NCI-H748 (cell line): ENCODE measurements around the gene ARMS2.
A peak's percentile ranks its signal among the peaks of the same experiment; 100 is the strongest.

Experiments used
- DNase-seq: peaks from one replicate; lab custom pipeline; 2025; ENCODE audit not compliant: unreplicated experiment; lab: John Stamatoyannopoulos, UW

Gene ARMS2

DNA sequence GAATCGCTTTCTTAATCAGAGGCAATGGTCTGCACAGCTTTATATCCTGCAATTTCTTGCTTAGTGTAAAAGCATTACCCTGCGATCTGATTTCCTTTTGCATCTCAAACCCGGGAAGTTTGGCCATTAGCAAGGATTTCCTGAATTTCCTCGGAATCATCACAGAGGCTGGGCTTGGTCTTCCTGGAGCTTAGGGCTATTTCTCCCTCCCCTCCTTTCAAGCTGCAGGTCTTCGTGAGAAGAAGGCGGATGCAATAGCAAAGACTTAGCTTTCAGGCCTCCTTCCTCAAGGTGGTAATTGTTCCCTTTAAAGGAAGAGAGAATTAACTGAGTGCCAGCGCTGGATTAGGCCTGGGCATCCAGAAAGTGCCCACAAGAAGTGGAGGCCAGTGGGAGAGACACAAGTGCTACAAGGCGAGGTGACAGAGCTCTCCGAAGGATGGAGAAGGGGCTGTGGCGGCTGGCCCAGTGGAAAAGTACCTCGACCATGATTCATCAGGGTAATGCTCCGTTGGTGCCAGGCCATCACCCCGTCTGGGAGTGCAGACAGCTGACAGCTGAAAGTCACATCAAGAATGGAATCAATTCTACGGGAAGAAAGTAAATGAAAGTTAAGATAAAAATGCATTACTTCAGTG lies 4.0 kb upstream of the ARMS2 start:
- no peak for DNase-seq

DNA sequence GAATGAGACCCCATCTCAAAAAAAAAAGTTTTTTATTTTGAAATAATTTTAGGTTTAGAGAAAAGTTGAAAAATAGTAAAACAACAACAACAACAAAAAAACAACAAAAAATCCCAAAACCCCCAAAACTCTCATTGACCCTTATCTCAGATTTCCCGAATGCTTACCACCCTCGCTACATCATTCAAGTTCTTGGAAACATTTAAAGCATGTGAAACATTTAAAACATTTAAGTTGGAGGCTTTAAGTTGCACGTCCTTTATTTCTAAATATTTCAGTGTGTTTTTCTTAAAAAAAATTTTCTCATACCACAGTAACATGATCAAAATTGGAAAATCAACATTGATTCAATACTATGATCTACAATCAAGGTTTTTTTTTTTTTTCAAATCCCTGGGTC lies 382 bp upstream of the ARMS2 start:
- no peak for DNase-seq

DNA sequence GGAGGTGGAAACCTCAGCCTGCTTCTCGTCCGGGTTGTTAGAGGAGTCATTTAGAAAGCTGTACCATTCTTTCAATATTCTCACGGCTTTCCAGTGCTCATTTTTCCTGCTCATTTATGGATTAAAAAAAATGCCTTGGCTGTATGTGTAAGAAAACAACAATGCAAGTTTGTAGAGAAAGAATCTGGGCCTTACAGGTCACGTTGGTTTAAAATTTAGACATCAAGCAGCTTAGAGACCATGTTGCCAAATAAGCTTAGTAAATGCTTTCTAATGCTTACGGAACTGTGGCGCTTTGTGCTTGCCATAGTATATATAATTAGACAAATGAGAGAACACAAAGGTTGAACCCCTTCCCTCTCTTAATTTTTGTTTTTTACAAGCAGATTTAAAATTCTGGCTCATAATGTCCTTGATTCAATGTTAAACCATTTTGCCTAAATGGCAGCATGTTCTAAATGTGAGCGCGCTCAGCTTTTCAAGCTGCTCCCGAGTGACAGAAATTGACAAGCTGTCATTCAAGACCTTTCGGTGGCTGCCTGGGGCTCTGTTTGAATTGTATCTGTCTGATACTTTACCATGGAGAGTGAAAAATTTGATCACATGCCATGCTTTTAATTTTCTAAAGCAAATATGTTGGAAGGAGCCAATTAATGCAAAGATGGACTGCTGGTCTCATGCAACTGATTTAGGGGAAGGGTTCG lies 1.1 kb downstream of the ARMS2 start:
- no peak for DNase-seq

DNA sequence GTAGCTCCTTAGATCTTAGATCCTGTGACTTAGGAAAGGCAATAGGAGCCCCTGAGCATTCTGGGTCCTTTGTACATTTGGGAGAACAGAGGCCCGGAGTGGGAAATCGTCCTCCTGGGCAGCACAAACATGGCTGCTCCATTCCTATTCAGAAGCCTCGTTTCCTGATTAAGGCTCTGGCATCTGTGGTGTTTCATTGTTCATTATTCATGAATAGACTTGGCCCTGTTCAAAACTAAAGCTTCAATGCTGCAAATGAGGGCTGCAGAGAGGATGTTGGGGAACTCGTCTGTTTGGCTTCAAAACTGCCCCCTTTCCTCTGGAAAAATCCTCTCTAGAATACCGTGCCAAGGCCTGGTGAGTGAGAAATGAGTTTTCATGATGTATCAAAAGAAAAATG lies 3.5 kb downstream of the ARMS2 start:
- no peak for DNase-seq

DNA sequence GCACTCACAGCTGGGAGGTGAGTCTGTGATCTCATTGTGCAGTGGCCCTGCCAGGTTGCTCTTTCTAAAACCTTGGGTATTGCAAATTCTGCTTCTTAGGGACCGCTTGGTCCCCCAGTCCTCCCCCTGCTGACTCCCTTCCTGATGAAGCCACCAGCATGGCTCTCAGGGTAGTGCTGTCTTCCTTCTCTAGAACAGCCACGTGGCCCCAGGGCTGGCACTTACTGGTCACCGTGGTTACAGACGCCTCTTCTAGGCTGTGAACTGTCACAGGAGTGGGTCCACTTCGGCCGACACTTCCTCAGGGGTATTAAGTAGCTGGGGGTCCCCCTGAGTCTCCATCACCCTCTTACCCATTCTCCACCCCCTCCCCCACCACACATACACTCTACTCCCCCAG lies 4.2 kb downstream of the ARMS2 start:
- DNase-seq = peak; percentile 43

DNA sequence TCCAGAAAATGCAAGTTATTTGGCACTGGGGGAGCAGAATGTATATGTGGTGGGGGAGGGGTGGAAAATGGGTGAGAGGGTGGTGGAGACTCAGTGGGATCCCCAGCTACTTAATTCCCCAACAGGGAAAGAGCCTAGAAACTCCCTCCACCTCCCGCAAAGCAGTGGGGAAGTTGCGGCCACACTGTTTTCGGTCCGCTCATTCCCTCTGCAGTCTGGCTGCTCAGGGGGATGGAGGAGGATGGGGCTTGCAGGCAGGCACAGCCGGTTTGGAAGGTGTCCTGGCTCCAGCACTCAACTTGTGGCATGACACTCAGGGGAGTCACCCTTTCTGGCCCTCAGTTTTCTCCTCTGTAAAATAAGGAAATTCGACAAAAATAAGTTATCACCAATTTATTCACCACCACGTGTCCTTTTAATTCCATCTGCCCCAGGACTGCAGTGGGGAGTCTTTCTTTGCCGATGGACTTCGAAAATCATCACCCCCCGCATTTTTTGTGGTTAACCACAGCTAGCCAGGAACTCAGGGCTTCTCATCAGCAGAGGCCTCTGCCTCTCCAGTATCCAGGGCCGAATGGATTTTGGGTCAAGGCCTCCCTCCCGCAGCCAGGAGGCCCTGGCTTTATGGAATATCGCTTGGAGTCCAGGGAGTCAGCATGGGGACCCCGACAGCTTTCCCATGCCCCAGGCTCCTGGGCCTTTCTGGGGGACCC lies 5.3 kb downstream of the ARMS2 start:
- DNase-seq = no peak

DNA sequence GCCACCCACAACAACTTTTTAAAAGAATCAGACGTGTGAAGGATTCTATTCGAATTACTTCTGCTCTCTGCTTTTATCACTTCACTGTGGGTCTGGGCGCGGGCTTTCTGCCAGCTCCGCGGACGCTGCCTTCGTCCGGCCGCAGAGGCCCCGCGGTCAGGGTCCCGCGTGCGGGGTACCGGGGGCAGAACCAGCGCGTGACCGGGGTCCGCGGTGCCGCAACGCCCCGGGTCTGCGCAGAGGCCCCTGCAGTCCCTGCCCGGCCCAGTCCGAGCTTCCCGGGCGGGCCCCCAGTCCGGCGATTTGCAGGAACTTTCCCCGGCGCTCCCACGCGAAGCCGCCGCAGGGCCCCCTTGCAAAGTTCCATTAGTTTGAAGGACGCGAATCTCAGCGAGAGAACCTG lies 6.4 kb downstream of the ARMS2 start:
- no peak for DNase-seq

DNA sequence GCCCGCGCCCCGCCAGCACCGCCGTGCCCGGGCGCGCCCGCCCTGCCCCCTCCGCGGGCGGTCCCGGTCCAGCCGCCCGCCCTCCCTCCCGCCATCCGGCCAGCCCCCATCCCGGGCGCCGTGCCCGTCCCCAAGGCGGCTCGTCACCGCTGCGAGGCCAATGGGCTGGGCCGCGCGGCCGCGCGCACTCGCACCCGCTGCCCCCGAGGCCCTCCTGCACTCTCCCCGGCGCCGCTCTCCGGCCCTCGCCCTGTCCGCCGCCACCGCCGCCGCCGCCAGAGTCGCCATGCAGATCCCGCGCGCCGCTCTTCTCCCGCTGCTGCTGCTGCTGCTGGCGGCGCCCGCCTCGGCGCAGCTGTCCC lies 6.9 kb downstream of the ARMS2 start, which contains the start of gene HTRA1:
Gene HTRA1 (plus strand): TSS at position 187 of the 362 bp plus-strand sequence. CDS start 100 bp downstream, at position 287.
- peak; percentile 49 for DNase-seq

DNA sequence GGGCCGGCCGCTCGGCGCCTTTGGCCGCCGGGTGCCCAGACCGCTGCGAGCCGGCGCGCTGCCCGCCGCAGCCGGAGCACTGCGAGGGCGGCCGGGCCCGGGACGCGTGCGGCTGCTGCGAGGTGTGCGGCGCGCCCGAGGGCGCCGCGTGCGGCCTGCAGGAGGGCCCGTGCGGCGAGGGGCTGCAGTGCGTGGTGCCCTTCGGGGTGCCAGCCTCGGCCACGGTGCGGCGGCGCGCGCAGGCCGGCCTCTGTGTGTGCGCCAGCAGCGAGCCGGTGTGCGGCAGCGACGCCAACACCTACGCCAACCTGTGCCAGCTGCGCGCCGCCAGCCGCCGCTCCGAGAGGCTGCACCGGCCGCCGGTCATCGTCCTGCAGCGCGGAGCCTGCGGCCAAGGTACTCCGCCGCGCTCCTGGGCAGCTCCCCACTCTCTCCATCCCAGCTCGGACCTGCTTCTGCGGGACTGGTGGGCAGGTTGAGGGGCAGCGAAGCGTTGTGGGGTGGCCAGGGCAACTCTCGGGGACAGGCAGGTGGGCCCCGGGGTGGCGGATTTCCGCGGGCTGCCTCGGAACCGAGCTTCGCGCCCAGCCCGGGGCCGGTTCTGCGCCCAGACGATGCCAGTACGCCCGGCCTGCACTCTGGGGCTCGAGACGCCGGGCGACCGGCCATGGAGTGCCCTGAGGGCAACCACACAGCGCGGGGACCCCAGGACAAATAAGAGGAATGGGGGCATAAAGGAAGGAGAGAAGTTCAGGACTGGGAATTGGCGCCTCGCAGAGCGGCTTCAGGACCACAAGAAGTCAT lies 7.5 kb downstream of the ARMS2 start:
- DNase-seq = peak; percentile 49

DNA sequence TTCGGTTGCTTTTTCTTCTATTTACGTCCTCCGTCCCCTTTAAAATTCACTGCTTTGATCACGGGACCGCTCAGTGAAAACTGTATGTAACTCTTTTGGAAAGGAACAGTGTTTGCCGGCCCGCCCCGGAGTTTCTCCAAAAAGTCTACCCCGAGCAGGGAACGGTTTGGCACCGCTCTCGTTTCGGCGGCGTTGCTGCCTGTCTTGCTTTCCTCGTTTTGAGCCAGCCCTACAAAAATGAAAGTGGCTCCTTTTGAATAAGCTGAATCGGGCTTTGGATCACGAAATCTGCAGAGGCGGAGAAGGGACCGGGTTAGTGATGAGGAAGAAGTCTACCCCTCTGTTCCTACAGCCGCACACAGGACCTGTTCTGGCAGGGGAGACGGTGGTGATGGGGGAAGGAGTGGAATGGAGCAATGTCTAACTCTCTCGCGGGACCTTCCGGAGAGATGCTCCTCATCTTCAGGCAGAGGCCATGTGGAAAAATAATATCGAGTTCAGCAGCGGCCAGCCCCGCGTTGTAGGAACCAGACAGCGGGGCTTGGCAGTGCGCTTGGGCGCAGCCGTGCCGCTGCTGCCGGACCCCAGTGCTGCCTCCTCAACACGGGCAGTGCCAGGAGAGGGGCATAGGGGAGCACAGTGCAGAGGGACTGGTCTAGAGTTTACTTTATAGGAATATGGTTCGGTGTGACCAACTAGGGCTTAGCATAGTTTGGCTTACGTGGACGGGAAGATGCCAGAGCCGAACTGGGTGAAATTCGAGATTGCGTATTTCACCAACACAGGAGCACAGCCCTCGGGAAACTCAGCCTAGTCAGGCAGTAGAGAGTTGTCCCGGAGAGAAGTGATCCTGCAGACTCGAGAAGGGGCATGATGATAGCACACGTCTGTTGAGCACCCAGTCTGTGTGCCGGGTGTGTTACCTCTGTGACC lies 8.3 kb downstream of the ARMS2 start:
- peak; percentile 53 for DNase-seq

DNA sequence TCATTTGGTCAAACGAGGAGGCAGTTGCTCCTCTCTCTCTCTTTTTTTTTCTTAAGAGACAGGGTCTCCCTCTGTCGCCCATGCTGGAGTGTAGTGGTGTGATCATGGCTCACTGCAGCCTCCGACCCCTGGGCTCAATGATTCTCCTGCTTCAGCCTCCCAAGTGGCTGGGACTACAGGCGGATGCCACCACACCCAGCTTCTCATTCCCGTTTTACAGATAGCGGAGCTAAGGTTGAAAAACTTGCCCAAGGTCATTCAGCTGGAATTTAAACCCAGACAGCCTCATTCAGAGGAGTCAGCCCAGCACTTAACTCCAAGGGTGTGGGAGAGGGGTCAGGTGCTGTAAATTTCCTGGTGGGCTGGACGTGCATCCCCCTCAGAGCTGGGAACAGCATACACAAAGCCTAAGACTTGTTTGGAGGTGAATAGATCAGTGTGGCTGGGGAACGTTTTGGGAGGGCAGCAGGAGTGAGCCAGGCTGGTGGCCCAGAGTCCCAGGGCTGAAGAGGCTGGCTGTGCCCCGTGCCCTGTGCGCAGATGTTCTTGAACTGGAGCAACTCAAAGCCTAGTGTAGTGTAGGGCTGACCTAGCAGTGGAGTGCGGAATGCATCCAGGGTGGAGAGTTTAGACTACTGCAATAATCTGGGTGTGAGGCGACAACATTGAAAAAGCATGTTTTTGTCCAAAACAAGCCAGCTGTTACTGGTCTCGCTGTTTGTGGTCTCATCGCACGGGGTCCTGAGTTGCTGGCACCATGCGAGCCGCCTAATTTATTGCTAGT lies 9.2 kb downstream of the ARMS2 start:
- no peak for DNase-seq

DNA sequence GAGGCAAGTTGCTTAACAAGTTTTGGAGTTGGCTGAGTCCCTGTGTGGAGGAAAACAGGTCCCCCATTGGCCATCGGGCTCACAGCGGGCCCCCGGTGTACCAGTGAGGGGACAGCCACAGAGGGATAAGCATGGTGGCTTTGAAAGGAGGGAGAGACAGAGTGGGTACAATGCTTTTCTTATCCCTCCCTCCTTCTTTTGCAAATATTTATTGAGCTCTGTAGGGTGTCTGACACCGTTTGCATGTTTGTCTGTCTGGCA lies 9.7 kb downstream of the ARMS2 start:
- no peak for DNase-seq

DNA sequence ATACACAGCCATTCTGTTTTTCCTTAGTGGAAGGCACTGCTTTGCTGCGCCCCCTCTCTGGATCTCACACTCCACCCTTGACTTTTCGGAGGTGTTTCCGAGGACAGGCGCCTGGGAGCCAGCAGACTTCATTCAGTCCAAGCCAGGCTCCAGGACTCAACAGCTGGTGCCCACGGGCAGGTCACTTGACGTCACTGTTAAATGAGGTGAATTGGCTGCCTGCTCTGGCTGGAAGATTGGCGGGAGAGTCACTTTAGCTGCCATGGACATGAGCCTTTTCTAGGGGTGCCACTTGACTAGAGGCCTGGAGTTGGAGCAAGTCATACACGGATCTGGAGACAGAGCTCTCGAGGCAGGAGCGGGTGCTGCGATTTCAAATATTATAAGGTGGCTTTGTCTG lies 10.1 kb downstream of the ARMS2 start:
- DNase-seq = peak; percentile 66

DNA sequence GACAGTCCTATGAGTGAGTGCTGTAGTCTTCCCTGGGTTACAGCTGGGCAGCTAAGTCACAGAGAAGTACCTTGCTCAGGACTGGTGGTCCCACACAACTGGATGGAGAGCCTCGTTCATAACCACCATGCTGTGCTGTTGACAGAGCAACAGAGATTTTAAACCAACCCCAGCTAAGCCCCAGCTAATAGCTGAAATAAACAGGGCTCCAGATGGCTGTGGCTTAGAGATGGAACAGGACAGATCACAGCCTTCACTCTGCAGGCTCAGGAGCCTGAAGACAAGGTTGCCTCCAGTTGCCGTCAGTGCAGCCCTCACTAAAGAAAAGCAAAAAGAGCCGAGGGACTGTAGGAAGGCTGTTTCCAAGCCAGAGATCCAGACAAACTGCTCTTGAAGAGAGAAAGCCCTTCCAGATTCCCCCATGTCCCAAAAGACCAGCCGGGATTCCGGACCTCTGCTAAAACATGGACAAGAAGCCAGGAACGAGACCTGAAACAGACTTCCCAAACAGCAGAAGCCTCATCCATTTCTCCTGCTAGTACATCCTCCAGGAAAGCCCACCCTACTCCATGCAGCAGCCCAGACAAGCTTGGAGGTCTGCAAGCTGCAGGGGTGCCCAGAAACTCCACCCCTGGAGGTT lies 11.1 kb downstream of the ARMS2 start:
- no peak for DNase-seq

DNA sequence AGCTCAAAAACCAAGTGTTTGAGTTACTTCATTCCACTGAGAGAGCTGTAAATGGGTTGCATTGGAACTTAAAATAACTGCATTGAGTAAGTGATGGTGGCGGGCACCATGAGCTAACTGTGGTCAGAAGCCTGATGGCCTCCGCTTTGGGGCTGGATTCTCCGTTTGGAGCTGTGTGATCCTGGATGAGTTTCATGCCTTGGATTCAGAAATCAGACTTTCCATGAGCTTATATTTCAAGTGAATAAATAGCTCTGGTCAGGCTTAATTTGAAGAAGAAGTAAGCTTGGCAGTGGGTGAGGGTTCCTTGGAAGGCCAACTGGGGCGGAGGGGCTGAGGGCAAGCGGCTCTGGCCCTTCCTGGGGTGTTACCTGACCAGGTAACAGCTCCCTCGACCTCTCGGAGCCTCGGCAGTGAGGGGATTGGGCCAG lies 12.5 kb downstream of the ARMS2 start:
- no peak for DNase-seq

DNA sequence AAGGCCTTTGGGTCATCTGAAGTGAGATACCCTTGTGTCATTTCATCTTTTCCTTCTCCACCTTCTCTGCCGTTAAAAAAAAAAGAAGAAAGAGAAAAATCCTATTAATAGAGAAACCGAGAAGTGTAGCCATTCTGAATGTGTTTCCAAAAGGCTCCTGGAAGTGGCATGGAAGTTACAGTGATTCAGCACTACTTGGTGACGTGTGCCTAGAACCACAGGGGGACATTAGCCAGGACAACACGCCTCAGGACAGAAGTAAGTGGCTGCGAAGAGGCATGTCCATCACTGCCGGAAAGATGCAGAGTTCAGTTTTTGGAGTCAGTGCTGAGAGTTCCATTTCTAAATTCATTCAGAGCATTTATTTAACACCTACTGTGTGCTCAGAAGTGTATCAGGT lies 13.2 kb downstream of the ARMS2 start:
- no peak for DNase-seq

DNA sequence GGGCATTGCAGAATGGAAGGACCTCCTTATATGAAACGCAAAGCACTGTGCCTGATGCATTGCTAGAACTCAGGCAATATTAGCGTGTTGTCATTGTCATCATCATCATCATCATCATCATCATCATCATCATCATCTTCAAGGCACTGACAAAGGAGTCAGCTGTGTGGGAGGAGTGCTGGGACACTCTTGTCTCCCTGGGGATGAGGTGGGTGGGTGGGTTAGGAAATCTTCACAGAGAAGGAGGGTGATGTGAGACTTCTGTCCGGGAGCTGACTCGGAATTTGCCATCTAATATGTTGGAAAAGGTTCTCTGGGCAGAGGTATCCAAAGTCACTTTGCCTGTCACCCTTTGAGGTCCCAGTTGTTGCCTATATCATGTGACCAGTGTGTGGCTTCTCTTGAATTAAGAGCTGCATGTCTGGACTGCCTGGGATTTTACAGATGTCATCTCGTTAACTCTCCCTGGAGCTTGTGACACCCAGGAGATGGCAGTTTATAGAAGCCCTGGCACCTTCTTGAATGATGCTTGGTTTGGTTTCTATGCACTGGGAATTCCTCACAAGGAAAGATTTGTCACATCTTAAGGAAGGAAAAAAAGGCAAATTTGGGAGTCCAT lies 14.0 kb downstream of the ARMS2 start:
- DNase-seq = no peak

DNA sequence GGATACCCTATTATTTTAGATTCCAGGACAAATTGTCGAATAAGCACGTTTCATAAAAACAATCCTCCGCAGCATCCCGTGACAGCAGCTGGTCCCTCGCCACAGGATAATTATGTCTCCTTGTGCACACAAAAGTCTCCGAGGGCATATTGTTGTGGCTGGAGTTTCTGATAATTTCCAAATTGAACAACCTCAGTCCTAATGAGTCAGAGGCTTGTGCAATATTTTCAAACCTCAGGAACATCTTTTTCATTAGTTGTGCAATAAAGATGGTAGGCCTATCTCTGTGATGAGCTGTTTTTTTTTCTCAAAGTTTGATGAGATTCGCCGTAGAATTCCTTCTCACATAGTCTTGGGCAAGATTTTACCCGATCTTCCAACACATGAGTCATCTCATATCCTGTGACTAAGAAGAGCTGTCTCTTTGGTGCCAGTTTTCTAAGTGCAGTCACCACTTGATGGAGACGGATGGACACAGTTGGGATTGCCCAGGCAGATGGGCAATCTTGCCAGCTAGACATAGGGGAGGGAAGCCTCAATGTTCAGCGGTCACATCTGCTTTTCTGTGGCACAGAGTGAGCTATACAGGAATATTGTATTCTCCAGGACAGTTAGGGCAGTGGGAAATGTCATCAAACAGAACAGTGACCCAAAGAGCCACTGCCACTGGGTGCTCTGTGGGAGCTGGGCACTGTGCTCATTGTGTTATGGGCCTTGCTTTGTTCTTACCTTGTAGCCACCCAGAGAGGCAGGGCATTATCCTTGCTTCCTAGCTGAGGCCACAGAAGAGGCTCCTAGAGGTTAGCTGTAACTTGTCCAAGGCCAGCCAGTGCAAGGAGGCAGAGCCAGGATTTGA lies 14.7 kb downstream of the ARMS2 start:
- DNase-seq = peak; percentile 58
